Skeletal muscle satellite cell (primary cell): ENCODE results near the gene MTUS2.
"Not testable (repeated sequence)": the region's sequence is repeated elsewhere in the genome, so short reads cannot be mapped to it uniquely, and the experiment has no call there.

Experiments
- H3K27me3 ChIP-seq: 2 replicates; pipeline ENCODE4 v1.7.0; 2013; ENCODE audit warnings: low read length; ENCODE audit not compliant: control insufficient read depth, insufficient read depth
- H3K36me3 ChIP-seq: 2 replicates; pipeline ENCODE4 v1.7.0; 2013; ENCODE audit warnings: mild to moderate bottlenecking, control low read depth, low read length; ENCODE audit not compliant: insufficient read depth
- H3K4me1 ChIP-seq: 2 replicates; pipeline ENCODE4 v1.7.0; 2013; ENCODE audit warnings: low read length; ENCODE audit not compliant: control insufficient read depth, insufficient read depth
- H3K4me2 ChIP-seq: 2 replicates; pipeline ENCODE4 v1.7.0; 2013; ENCODE audit warnings: mild to moderate bottlenecking, low read length
- H3K4me3 ChIP-seq: 2 replicates; pipeline ENCODE4 v1.7.0; 2013; ENCODE audit warnings: low read length
- H3K9ac ChIP-seq: 2 replicates; pipeline ENCODE4 v1.7.0; 2013; ENCODE audit warnings: mild to moderate bottlenecking, low read depth, low read length, moderate library complexity
- H3K9me3 ChIP-seq: replicated peaks from 2 replicates; pipeline ENCODE4 v1.7.0; 2013; ENCODE audit warnings: mild to moderate bottlenecking, control low read depth, low read length

Gene MTUS2

GRCh38 chr13:28964803-28965202 lies 144.7 kb downstream of the MTUS2 start:
- H3K4me1 ChIP-seq = no peaks in the 10 kb centered on the region
- no peak overlapping the region for H3K4me2 ChIP-seq
- no peaks in the 10 kb centered on the region for H3K9me3 ChIP-seq
- H3K27me3 ChIP-seq = no peaks in the 10 kb centered on the region
- H3K36me3 ChIP-seq = no peaks in the 10 kb centered on the region
- H3K9ac ChIP-seq = no peak overlapping the region
- no peak overlapping the region for H3K4me3 ChIP-seq

- H3K36me3 ChIP-seq = no peaks in the 10 kb centered on the region
- H3K4me2 ChIP-seq = no peak overlapping the region
- H3K4me1 ChIP-seq = no peaks in the 10 kb centered on the region
- H3K4me3 ChIP-seq = no peak overlapping the region
- H3K27me3 ChIP-seq = no peaks in the 10 kb centered on the region
- no peak overlapping the region for H3K9ac ChIP-seq
- H3K9me3 ChIP-seq = no peaks in the 10 kb centered on the region
These were observed 147.1 kb downstream of the MTUS2 start for GRCh38 chr13:28967029-28967915.

GRCh38 chr13:28976195-28976594 lies 156.1 kb downstream of the MTUS2 start:
- H3K9ac ChIP-seq = no peak overlapping the region
- no peaks in the 10 kb centered on the region for H3K36me3 ChIP-seq
- no peaks in the 10 kb centered on the region for H3K4me1 ChIP-seq
- no peaks in the 10 kb centered on the region for H3K9me3 ChIP-seq
- peaks cover 17% of the 10 kb centered on the region for H3K27me3 ChIP-seq
- no peak overlapping the region for H3K4me3 ChIP-seq
- no peak overlapping the region for H3K4me2 ChIP-seq

GRCh38 chr13:28976636-28977035 lies 156.5 kb downstream of the MTUS2 start:
- Histone ChIP-seq H3K4me1 (no peaks in the 10 kb centered on the region), H3K9ac (no peak overlapping the region), H3K27me3 (peaks cover 17% of the 10 kb centered on the region), H3K36me3 (no peaks in the 10 kb centered on the region), H3K9me3 (no peaks in the 10 kb centered on the region), H3K4me2 (no peak overlapping the region), H3K4me3 (no peak overlapping the region)

- Histone ChIP-seq H3K36me3 (no peaks in the 10 kb centered on the region), H3K9ac (no peak overlapping the region), H3K4me1 (no peaks in the 10 kb centered on the region), H3K4me3 (no peak overlapping the region), H3K27me3 (peaks cover 14% of the 10 kb centered on the region), H3K4me2 (no peak overlapping the region), H3K9me3 (no peaks in the 10 kb centered on the region)
These were observed 158.4 kb downstream of the MTUS2 start for GRCh38 chr13:28978574-28978973.

GRCh38 chr13:28981530-28981929 lies 161.4 kb downstream of the MTUS2 start:
- Histone ChIP-seq H3K36me3 (no peaks in the 10 kb centered on the region), H3K4me1 (no peaks in the 10 kb centered on the region), H3K4me2 (no peak overlapping the region), H3K27me3 (peaks cover 6% of the 10 kb centered on the region), H3K9me3 (no peaks in the 10 kb centered on the region), H3K4me3 (no peak overlapping the region), H3K9ac (no peak overlapping the region)

GRCh38 chr13:28983641-28984040 lies 163.5 kb downstream of the MTUS2 start:
- no peaks in the 10 kb centered on the region for H3K36me3 ChIP-seq
- H3K4me1 ChIP-seq = no peaks in the 10 kb centered on the region
- H3K27me3 ChIP-seq = no peaks in the 10 kb centered on the region
- no peak overlapping the region for H3K4me2 ChIP-seq
- H3K9me3 ChIP-seq = no peaks in the 10 kb centered on the region
- H3K4me3 ChIP-seq = no peak overlapping the region
- H3K9ac ChIP-seq = no peak overlapping the region

- Histone ChIP-seq H3K4me2 (no peak overlapping the region), H3K27me3 (no peaks in the 10 kb centered on the region), H3K9me3 (no peaks in the 10 kb centered on the region), H3K4me1 (no peaks in the 10 kb centered on the region), H3K9ac (no peak overlapping the region), H3K36me3 (no peaks in the 10 kb centered on the region), H3K4me3 (no peak overlapping the region)
These were observed 164.2 kb downstream of the MTUS2 start for GRCh38 chr13:28984326-28984725.

GRCh38 chr13:28984825-28985224 lies 164.7 kb downstream of the MTUS2 start:
- no peaks in the 10 kb centered on the region for H3K4me1 ChIP-seq
- H3K9me3 ChIP-seq = no peaks in the 10 kb centered on the region
- no peaks in the 10 kb centered on the region for H3K27me3 ChIP-seq
- no peak overlapping the region for H3K9ac ChIP-seq
- H3K4me2 ChIP-seq = no peak overlapping the region
- no peak overlapping the region for H3K4me3 ChIP-seq
- no peaks in the 10 kb centered on the region for H3K36me3 ChIP-seq

GRCh38 chr13:28990378-28990777 lies 170.2 kb downstream of the MTUS2 start:
- not testable (repeated sequence) for H3K27me3 ChIP-seq, H3K9ac ChIP-seq, H3K4me3 ChIP-seq, H3K9me3 ChIP-seq, H3K4me2 ChIP-seq, H3K4me1 ChIP-seq, H3K36me3 ChIP-seq

GRCh38 chr13:28991764-28992163 lies 171.6 kb downstream of the MTUS2 start:
- H3K9ac ChIP-seq = no peak overlapping the region
- no peaks in the 10 kb centered on the region for H3K36me3 ChIP-seq
- no peaks in the 10 kb centered on the region for H3K9me3 ChIP-seq
- no peaks in the 10 kb centered on the region for H3K27me3 ChIP-seq
- no peaks in the 10 kb centered on the region for H3K4me1 ChIP-seq
- H3K4me2 ChIP-seq = no peak overlapping the region
- no peak overlapping the region for H3K4me3 ChIP-seq

- Histone ChIP-seq H3K4me1 (no peaks in the 10 kb centered on the region), H3K4me3 (no peak overlapping the region), H3K9ac (no peak overlapping the region), H3K9me3 (no peaks in the 10 kb centered on the region), H3K27me3 (no peaks in the 10 kb centered on the region), H3K36me3 (no peaks in the 10 kb centered on the region), H3K4me2 (no peak overlapping the region)
These were observed 180.7 kb downstream of the MTUS2 start for GRCh38 chr13:29000826-29001225.
